Measurements from ENCODE around the gene PTPRN2. TPM values are rescaled to one million over a fixed set of nuclear protein-coding genes. Genes with fewer than 3 reads are reported as not detected.

PTPRN2 gene
- total RNA-seq, 3 donors from 2014 or later: 0.43 to 0.66 (median 0.63) TPM

DNA sequence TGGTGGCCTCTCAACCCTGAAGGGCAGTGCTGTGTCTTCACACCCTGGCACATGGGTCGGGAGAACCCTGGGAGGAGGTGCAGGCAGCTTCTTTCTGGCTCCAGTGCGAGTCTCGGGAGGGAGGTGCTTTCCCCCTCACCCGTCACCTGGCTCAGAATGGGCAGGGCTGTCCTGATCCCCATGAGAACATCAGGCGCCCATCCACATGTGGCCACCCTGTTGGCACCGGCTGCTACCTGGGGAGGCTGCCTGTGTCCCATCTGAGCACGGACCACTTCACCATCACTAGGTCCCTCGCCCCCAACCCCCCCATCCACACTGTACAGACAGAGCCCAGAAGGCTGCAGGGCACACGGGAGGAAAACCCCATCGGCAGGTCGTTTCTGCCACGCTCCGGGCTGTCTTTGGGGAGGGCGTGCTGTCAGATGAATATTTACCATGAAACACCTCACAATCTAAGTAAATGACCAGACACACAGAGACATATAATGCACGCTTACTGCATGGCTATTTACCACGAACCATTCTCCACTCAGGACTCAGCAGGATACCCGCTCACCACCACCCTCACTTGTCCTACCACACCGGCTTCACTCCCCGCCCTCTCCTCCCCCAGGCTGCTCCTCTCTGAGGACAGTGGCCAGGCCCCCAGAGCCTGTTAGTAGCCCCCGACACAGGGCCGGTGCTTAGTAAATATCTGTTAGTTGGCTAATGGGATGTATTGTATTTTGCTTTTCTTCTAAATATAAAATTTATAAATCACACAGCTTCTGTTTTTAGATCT, 968.6 kb downstream of the PTPRN2 start:
- Mint-ChIP-seq H3K4me3 (no peak overlapping the region), H3K27me3 (ENCODE audit: low read depth) (no peaks in the 10 kb centered on the region), H3K4me1 (ENCODE audit: low read depth) (peaks cover 21% of the 10 kb centered on the region), H3K36me3 (ENCODE audit: insufficient read depth) (no peaks in the 10 kb centered on the region), H3K9me3 (no peaks in the 10 kb centered on the region)
- DNase-seq (no peak), ATAC-seq (no peak)

DNA sequence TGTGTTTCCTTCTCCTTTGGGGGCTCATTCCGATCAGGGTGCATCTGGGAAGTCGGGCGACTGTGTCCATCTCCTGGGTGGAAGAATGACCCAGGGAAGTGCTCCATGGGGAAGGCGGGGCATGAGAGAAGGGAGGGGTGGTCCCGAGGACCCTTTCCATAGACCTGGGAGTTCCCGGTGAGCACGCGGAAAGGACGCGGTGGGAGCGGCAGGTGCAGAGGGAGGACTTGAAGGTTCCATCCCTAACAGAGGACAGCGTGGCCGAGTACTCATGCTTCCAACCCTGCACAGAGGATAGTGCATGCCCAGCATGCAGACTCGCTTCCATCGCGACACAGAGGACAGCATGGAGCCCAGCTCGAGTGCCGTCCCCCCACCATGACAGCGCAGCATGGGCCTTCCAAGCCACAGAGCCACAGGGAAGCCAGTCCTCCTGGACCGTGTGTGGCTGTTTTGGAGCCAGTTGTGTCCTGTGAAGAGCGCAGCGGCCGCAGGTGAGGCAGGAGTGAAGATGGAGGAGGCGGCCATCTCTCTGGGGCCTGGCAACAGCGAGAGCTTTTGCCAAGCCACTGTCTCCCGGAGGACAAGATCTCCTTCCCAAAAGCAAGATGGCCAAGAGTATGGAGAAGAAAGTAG, 969.4 kb downstream of the PTPRN2 start:
- no peaks in the 10 kb centered on the region for H3K9me3 Mint-ChIP-seq
- ATAC-seq: no peak
- H3K36me3 Mint-ChIP-seq (ENCODE audit: insufficient read depth): no peaks in the 10 kb centered on the region
- no peak for DNase-seq
- peaks cover 13% of the 10 kb centered on the region for H3K4me1 Mint-ChIP-seq (ENCODE audit: low read depth)
- no peaks in the 10 kb centered on the region for H3K27me3 Mint-ChIP-seq (ENCODE audit: low read depth)
- H3K4me3 Mint-ChIP-seq: no peak overlapping the region

DNA sequence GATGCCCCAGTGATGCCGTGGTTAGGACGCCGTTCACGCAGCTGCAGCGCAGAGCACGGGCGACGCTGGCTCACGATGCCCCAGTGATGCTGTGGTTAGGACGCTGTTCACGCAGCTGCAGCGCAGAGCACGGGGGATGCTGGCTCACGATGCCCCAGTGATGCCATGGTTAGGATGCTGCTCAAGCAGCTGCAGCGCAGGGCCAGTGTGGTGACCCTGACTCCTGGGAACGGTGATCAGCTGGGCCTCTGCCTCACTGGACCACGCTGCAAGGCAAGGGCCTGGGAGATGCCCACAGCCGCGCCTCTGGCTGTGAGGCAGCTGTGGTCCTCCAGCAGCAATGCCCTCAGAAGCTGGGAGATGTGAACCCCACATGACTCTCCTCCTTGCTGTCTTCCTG, 970.2 kb downstream of the PTPRN2 start:
- H3K27me3 Mint-ChIP-seq (ENCODE audit: low read depth): no peaks in the 10 kb centered on the region
- peaks cover 10% of the 10 kb centered on the region for H3K4me1 Mint-ChIP-seq (ENCODE audit: low read depth)
- H3K4me3 Mint-ChIP-seq: no peak overlapping the region
- ATAC-seq: no peak
- no peaks in the 10 kb centered on the region for H3K36me3 Mint-ChIP-seq (ENCODE audit: insufficient read depth)
- H3K9me3 Mint-ChIP-seq: no peaks in the 10 kb centered on the region
- no peak for DNase-seq

DNA sequence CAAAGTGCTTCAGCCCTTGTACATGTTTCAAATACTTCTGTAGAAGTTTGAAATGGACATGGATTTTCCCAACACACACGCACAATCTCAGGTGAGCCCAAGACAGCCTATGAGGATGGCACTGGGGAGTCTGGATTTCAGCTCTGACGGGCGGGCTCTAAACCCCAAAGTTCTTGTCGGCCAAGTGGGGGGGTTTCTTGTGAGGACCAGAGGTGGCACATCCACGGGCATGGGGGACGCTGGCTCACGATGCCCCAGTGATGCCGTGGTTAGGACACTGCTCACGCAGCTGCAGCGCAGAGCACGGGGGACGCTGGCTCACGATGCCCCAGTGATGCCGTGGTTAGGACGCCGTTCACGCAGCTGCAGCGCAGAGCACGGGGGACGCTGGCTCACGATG, 970.7 kb downstream of the PTPRN2 start:
- DNase-seq (no peak), ATAC-seq (no peak)
- Mint-ChIP-seq H3K9me3 (no peaks in the 10 kb centered on the region), H3K4me3 (no peak overlapping the region), H3K27me3 (ENCODE audit: low read depth) (no peaks in the 10 kb centered on the region), H3K36me3 (ENCODE audit: insufficient read depth) (no peaks in the 10 kb centered on the region), H3K4me1 (ENCODE audit: low read depth) (peaks cover 9% of the 10 kb centered on the region)

DNA sequence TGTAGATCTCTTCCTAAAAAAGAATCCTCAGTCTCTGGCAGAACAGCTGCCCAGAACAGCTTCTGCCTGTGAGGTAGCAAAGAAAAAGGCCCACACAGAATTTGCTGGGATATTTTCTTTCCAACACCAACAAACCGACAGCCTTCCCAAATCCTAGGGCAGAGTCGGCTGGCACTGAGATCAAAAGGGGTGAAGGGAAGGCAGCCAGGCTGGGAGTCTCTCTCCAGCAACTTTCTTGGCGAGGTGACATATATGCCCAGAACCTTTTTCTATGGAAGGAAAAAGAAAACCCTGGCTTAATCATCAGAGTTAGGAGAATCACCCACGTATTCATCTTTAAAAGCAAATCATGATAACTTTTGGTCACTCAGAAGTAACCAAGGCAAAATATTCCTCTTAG, 971.2 kb downstream of the PTPRN2 start:
- ATAC-seq (no peak), DNase-seq (no peak)
- no peaks in the 10 kb centered on the region for H3K36me3 Mint-ChIP-seq (ENCODE audit: insufficient read depth)
- H3K4me3 Mint-ChIP-seq: no peak overlapping the region
- H3K27me3 Mint-ChIP-seq (ENCODE audit: low read depth): no peaks in the 10 kb centered on the region
- peaks cover 5% of the 10 kb centered on the region for H3K4me1 Mint-ChIP-seq (ENCODE audit: low read depth)
- no peaks in the 10 kb centered on the region for H3K9me3 Mint-ChIP-seq

DNA sequence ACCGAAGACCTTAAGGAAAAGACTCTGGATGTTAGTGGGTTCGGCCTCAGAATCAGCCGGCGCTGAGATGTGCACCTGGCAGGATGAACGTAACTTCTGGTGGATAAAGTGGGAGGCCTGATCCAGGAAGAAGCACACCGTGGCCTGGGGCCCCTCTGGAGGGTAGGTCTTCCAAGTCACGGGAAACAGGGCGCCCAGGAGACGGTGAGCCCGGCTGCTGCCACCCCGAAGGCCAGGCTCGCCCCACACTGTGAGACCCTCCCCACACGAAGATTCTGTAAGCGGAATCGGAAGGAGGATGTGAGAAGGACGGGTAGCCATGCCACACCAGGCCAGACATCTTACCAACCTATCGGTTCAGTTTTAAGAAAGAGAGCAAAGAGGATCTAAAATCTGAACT, 971.8 kb downstream of the PTPRN2 start:
- ATAC-seq (no peak), DNase-seq (no peak)
- H3K9me3 Mint-ChIP-seq: no peaks in the 10 kb centered on the region
- no peaks in the 10 kb centered on the region for H3K36me3 Mint-ChIP-seq (ENCODE audit: insufficient read depth)
- H3K4me3 Mint-ChIP-seq: no peak overlapping the region
- H3K4me1 Mint-ChIP-seq (ENCODE audit: low read depth): peaks cover 5% of the 10 kb centered on the region
- H3K27me3 Mint-ChIP-seq (ENCODE audit: low read depth): no peaks in the 10 kb centered on the region

DNA sequence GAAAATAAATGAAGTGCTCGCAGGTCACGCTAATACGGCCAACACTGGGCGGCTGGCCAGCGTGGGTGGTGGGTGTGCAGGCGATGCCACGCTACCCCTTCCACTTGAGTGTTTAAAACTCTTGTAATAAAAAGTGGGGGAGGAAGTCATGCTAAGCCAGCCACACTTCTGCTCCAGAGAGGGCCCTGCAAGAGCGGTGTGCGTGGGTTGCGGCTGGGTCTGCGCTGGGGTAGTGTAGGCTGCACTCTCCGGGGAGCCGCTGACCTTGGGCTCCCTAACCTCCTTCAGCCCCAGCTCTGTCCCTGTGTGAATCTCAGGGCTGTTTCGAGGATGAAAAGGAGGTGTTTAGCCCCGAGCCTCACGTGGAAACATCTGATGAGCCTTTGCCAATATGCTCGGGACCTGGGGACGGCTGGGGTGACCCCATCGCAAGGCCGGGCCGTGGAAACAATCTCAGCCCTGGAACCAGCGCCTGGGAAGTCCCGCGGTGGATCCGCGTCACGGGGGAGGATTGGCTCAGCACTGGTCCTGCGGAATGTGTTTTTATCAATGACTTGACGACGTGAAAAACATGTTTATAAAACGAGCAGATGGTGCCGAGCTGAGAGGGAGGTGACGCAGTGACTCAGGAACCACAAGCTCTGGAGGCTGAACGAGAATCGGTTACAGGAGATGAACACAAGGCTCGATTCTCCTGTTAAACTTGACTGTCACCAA, 972.4 kb downstream of the PTPRN2 start:
- no peaks in the 10 kb centered on the region for H3K36me3 Mint-ChIP-seq (ENCODE audit: insufficient read depth)
- H3K9me3 Mint-ChIP-seq: no peaks in the 10 kb centered on the region
- no peaks in the 10 kb centered on the region for H3K27me3 Mint-ChIP-seq (ENCODE audit: low read depth)
- peaks cover 5% of the 10 kb centered on the region for H3K4me1 Mint-ChIP-seq (ENCODE audit: low read depth)
- H3K4me3 Mint-ChIP-seq: no peak overlapping the region
- DNase-seq: no peak
- ATAC-seq: no peak

DNA sequence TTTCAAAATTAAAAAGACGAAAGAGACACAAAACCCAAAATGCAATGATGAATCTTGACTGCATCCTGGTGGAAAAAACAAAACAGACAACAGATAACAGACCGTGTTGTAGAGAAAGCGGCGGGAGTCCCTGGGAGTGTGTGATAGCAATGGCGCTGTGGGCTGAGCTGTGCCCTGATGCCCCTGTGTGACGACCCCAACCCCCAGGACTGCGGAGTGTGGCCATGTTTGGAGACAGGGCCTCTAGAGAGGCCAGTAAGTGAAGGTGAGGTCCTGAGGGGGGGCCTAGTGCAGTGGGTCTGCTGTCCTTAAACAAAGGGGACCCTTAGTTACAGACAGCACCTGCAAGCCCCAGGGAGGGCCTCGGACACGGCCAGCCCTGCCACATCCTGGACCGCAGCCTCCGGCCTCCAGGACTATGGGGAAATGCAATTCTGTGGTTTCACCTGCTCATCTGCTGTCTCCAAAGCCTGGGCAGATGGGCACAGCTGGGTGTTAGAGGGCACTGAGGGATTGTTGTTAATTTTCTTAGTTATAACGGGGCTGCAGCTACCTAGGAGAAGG, 973.1 kb downstream of the PTPRN2 start:
- DNase-seq: no peak
- H3K9me3 Mint-ChIP-seq: no peaks in the 10 kb centered on the region
- H3K4me3 Mint-ChIP-seq: peak overlapping the region; percentile 42
- H3K36me3 Mint-ChIP-seq (ENCODE audit: insufficient read depth): no peaks in the 10 kb centered on the region
- no peaks in the 10 kb centered on the region for H3K27me3 Mint-ChIP-seq (ENCODE audit: low read depth)
- H3K4me1 Mint-ChIP-seq (ENCODE audit: low read depth): peaks cover 5% of the 10 kb centered on the region
- ATAC-seq: no peak

DNA sequence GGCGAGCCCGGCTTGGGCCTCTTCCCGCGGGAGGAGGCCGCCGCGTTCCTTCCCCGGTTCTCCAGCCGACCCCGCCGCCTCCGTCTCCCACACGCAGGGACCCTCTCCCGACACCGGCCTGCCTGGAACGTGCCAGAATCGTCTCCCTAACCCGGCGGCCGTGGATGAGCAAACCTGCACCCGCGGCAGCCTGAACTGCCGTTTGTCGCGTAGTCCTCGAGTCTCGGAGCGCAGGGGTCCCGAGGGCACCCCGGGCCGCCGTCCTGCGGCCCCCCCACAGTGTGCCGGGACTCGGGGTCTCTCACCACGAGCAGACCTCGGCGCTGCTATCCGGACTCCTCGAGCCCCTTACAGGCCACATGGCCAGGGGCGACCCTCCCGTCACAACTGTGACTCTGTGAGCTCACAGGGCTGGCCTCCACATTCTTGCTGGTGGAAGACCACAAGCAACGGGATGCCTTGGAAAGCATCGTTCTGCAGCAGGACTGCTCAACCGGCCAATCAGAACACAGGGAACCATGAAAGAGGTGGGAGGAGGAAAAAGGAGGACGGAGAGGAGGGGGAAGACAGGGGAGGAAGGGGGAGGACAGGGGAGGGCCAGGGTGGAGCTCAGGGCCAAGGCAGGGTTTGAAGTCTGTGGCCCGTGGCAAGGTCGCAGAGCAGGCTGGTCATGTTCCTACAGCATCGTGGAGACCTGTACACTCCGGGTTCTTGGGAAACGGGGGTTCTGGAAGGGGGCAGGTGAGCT, 973.9 kb downstream of the PTPRN2 start:
- DNase-seq (no peak), ATAC-seq (no peak)
- H3K27me3 Mint-ChIP-seq (ENCODE audit: low read depth): no peaks in the 10 kb centered on the region
- H3K9me3 Mint-ChIP-seq: no peaks in the 10 kb centered on the region
- H3K4me3 Mint-ChIP-seq: peak overlapping the region; percentile 43
- H3K36me3 Mint-ChIP-seq (ENCODE audit: insufficient read depth): no peaks in the 10 kb centered on the region
- peaks cover 5% of the 10 kb centered on the region for H3K4me1 Mint-ChIP-seq (ENCODE audit: low read depth)

DNA sequence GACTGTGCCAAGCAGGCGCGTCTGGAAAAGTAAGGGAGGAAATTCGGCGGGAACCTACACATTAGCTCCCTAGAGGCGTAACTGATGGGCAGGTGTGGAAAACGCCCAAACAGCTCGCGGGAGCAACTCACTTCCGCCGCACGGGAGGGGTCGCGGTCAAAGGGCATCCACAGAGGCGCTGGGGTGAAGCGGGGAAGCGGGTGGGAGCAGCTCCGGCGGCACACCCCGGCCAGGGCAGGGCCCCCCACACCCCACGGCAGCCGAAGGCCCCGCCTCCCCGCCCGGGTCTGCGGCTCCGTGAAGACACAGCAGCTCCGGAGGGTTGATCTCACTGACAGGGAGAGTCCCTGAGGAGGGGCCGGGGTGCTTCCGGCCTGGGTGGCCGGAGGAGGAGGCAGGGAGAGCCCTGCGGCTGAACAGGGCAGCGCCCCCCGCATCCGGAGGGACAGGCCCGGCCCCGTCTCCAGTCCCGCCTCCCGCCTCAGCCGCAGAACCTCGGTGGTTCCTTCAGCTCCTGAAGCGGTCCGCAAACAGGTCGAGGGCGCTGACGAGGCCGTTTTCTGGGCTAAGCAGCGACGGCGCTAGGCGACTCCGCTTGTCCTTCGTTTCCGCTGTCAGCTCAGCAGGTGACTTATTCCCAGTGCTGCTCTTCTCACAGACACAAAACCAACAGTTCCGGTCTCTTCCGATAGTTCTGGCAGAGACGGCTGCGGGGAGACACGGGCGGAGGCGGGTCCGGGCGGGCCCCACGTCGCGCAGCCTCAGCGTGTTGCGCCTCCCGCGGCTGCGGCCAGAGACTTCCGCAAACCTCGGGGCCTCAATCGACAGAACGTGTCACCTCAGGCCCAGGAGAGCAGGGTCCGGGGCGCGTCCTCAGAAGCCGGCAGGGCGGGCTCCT, 974.7 kb downstream of the PTPRN2 start:
- peaks cover 5% of the 10 kb centered on the region for H3K4me1 Mint-ChIP-seq (ENCODE audit: low read depth)
- DNase-seq (peak; percentile 59), ATAC-seq (peak; percentile 75 to 77)
- no peaks in the 10 kb centered on the region for H3K27me3 Mint-ChIP-seq (ENCODE audit: low read depth)
- H3K9me3 Mint-ChIP-seq: no peaks in the 10 kb centered on the region
- no peaks in the 10 kb centered on the region for H3K36me3 Mint-ChIP-seq (ENCODE audit: insufficient read depth)
- H3K4me3 Mint-ChIP-seq: peak overlapping the region; percentile 82

DNA sequence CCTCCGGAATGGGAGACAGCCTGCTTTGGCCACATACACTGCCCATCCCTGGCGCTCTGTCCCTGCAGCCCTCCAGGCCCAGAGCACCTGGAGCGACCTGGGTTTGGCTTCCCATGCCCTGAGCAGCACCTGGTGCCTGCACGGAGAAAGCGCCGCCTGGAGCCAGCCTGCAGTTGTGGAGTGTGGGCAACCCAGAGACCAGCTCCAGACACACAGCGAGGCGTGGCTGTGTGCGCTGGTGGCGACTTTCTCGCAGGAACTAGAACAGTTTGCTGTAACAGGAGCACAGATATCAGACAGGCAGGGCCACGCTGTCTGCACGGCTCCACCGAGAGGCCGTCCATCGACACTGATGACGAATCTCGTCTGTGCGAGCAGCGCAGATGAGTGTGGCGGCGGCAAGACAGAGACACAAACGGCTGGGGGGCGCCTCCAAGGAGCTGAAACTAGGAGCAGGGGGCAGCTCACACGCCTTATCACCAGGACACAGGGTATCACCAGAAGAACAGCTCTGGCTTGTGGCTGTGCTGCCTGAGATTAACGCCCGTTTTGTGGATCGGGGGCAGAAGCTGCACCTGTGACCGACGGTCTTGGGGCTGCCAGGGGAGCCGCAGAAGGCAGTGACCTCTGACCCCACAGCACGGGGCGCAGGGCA, 975.5 kb downstream of the PTPRN2 start:
- H3K36me3 Mint-ChIP-seq (ENCODE audit: insufficient read depth): no peaks in the 10 kb centered on the region
- no peaks in the 10 kb centered on the region for H3K27me3 Mint-ChIP-seq (ENCODE audit: low read depth)
- peak overlapping the region; percentile 82 for H3K4me3 Mint-ChIP-seq
- peaks cover 5% of the 10 kb centered on the region for H3K4me1 Mint-ChIP-seq (ENCODE audit: low read depth)
- H3K9me3 Mint-ChIP-seq: no peaks in the 10 kb centered on the region
- DNase-seq (no peak), ATAC-seq (no peak)

DNA sequence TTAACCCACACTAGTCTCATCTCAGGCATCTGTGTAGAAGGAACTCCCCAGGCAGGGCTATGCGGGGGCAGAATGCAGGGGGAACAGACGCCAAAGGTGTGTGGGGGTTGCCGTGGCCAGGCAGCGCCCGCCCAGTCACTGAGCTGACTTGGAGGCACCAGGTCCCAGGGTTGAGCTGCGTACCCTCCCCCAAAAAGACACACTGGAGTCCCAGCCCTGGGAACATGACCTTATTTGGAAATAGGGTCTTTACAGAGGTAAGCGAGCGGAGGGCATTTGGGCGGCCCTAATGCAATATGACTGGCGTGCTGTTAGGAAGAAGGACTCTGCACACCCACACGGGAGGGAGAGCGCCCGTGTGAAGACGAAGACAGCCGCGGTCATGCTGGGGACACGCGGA, 976.3 kb downstream of the PTPRN2 start:
- H3K4me3 Mint-ChIP-seq: peak overlapping the region; percentile 16
- DNase-seq: no peak
- no peak for ATAC-seq

More for the DNA sequence above, 976.3 kb downstream of the PTPRN2 start:
- no peaks in the 10 kb centered on the region for H3K36me3 Mint-ChIP-seq (ENCODE audit: insufficient read depth)
- no peaks in the 10 kb centered on the region for H3K27me3 Mint-ChIP-seq (ENCODE audit: low read depth)
- H3K9me3 Mint-ChIP-seq: no peaks in the 10 kb centered on the region
- H3K4me1 Mint-ChIP-seq (ENCODE audit: low read depth): peaks cover 7% of the 10 kb centered on the region

Measured in activated T-cell treated with anti-CD3 and anti-CD28 coated beads, Interleukin-2, amount 50 U/mL, for 4 hours (primary cell).